Endothelial cell of umbilical vein (primary cell): ENCODE data around the gene MN1. TPM values are rescaled to one million over a fixed set of nuclear protein-coding genes. Genes with fewer than 3 reads are reported as not detected.

ENCODE experiments used
- BruUV-seq: library from RNA; stranded (reverse); fragments of 400-500 nt; replicated peaks from 2 replicates; lab custom pipeline; 2021; lab: Mats Ljungman, UMichigan
- CTCF ChIA-PET: fragments of 300-600, 350-600 bp; sonication (Branson Sonifier 250); formaldehyde crosslinking; loops from one replicate; lab custom pipeline; 2021; ENCODE audit warnings: antibody characterized with exemption, inconsistent platforms; lab: Charles Lee
- POLR2A ChIA-PET: fragments of 300-600, 350-600 bp; sonication (Branson Sonifier 250); formaldehyde crosslinking; loops from one replicate; lab custom pipeline; 2021; ENCODE audit warnings: antibody characterized with exemption, inconsistent platforms; lab: Charles Lee
- DNase-seq: peaks from one replicate; pipeline ENCODE4 v3.0.0-alpha.2; 2011; ENCODE audit warnings: low read depth, low spot score
- FAIRE-seq: peaks from 2 replicates; lab custom pipeline; 2011; peaks lifted over from hg19 to GRCh38; lab: Jason Lieb, UNC
- H2AFZ ChIP-seq: 2 replicates; pipeline ENCODE4 v1.6.0; 2012; ENCODE audit warnings: low read depth, low read length, control low read depth, inconsistent platforms
- H3K27ac ChIP-seq: 2 replicates; pipeline ENCODE4 v1.5.1; 2011; ENCODE audit warnings: low read depth, mild to moderate bottlenecking, control low read depth, low read length, moderate library complexity; ENCODE audit not compliant: insufficient read depth
- H3K27me3 ChIP-seq, 2 experiments: 2 replicates each; pipeline versions ENCODE4 v1.6.0 to v1.6.1; 2011; ENCODE audit warnings: low read length in 2 of 2, mixed read lengths in 1 of 2; ENCODE audit not compliant: control insufficient read depth in 2 of 2, insufficient read depth in 2 of 2
- H3K36me3 ChIP-seq, 2 experiments: 2 replicates in 1 of 2; 3 replicates in 1 of 2; pipeline ENCODE4 v1.5.1; 2011; ENCODE audit warnings: low read length in 2 of 2, mild to moderate bottlenecking in 1 of 2, moderate library complexity in 1 of 2; ENCODE audit not compliant: control insufficient read depth in 2 of 2, insufficient read depth in 2 of 2; ENCODE audit errors: extremely low read depth in 1 of 2
- H3K4me1 ChIP-seq: 3 replicates; pipeline ENCODE4 v1.5.1; 2011; ENCODE audit warnings: mild to moderate bottlenecking, low read length; ENCODE audit not compliant: control insufficient read depth, insufficient read depth; ENCODE audit errors: extremely low read depth
- H3K4me2 ChIP-seq: 2 replicates; pipeline ENCODE4 v1.6.1; 2011; ENCODE audit warnings: low read length, control low read depth, mixed read lengths; ENCODE audit not compliant: insufficient read depth
- H3K4me3 ChIP-seq, 3 experiments: fragments of 200-600 bp in 1 of 3; sonication (generic), shearing (Covaris generic) in 1 of 3; replicated peaks in 1 of 3; 2 replicates each; pipeline ENCODE4 v1.5.1; 2011 to 2016; ENCODE audit warnings: control low read depth in 3 of 3, low read length in 3 of 3, mild to moderate bottlenecking in 2 of 3, inconsistent platforms in 1 of 3, low read depth in 1 of 3, moderate library complexity in 1 of 3; ENCODE audit not compliant: insufficient read depth in 1 of 3
- H3K79me2 ChIP-seq: 2 replicates; pipeline ENCODE4 v1.6.0; 2012; ENCODE audit warnings: low read length, inconsistent platforms; ENCODE audit not compliant: control insufficient read depth, insufficient read depth
- H3K9ac ChIP-seq: replicated peaks from 2 replicates; pipeline ENCODE3; 2011; ENCODE audit warnings: low read length, control low read depth; ENCODE audit not compliant: insufficient read depth; ENCODE audit errors: extremely low read depth
- H3K9me1 ChIP-seq: replicated peaks from 3 replicates; pipeline ENCODE4 v1.6.0; 2011; ENCODE audit warnings: mild to moderate bottlenecking, low read length; ENCODE audit not compliant: control insufficient read depth, insufficient read depth; ENCODE audit errors: extremely low read depth
- H3K9me3 ChIP-seq: replicated peaks from 2 replicates; pipeline ENCODE4 v1.5.1; 2012; ENCODE audit warnings: low read length, inconsistent platforms; ENCODE audit not compliant: control insufficient read depth, insufficient read depth
- H4K20me1 ChIP-seq: replicated peaks from 2 replicates; pipeline ENCODE3; 2011; ENCODE audit warnings: mild to moderate bottlenecking, low read length; ENCODE audit not compliant: control insufficient read depth, insufficient read depth; ENCODE audit errors: extremely low read depth
- CTCF ChIP-seq, 2 donors: IDR thresholded peaks; 1 replicate in 1 of 2; 2 replicates in 1 of 2; pipeline ENCODE4 v1.5.1; 2011; ENCODE audit warnings: low read length in 2 of 2, mild to moderate bottlenecking in 2 of 2, moderate library complexity in 2 of 2, control low read depth in 1 of 2, inconsistent platforms in 1 of 2, low read depth in 1 of 2; ENCODE audit not compliant: insufficient read depth in 1 of 2; ENCODE audit errors: extremely low read depth in 1 of 2
- EZH2 ChIP-seq: IDR thresholded peaks from 2 replicates; pipeline ENCODE4 v1.6.1; 2012; ENCODE audit warnings: borderline replicate concordance, low read depth, mild to moderate bottlenecking, moderate library complexity, low read length, inconsistent platforms; ENCODE audit not compliant: severe bottlenecking
- FOS ChIP-seq: IDR thresholded peaks from 2 replicates; pipeline ENCODE4 v1.6.1; 2011; ENCODE audit warnings: mild to moderate bottlenecking, low read length, moderate library complexity, borderline replicate concordance; ENCODE audit not compliant: insufficient read depth
- GATA2 ChIP-seq: IDR thresholded peaks from 2 replicates; pipeline ENCODE4 v1.7.0; 2011; ENCODE audit warnings: low read depth, mild to moderate bottlenecking, moderate library complexity, mixed read lengths, low read length; ENCODE audit not compliant: insufficient read length, insufficient read depth
- JUN ChIP-seq: IDR thresholded peaks from 2 replicates; pipeline ENCODE4 v1.6.1; 2011; ENCODE audit warnings: borderline replicate concordance, low read depth; ENCODE audit not compliant: insufficient read length, insufficient read depth
- MAX ChIP-seq: IDR thresholded peaks from 2 replicates; pipeline ENCODE4 v1.6.1; 2011; ENCODE audit not compliant: insufficient read depth, insufficient read length
- MYC ChIP-seq: IDR thresholded peaks from one replicate; pipeline ENCODE4 v1.6.1; 2011; ENCODE audit warnings: mild to moderate bottlenecking, low read depth, low read length
- POLR2A ChIP-seq: IDR thresholded peaks from 2 replicates; pipeline ENCODE4 v1.6.1; 2012; ENCODE audit warnings: low read depth, mild to moderate bottlenecking, control low read depth, low read length
- POLR2AphosphoS5 ChIP-seq: IDR thresholded peaks from 2 replicates; pipeline ENCODE4 v1.6.1; 2012; ENCODE audit warnings: low read depth, mild to moderate bottlenecking, control low read depth, low read length, moderate library complexity; ENCODE audit not compliant: insufficient read depth
- dilution Hi-C: fragments of 300-500 bp; cut with MboI; formaldehyde crosslinking; loops from one replicate; pipeline ENCODE4 v1.15.0; 2019; ENCODE audit warnings: low sequenced_read_pairs; ENCODE audit not compliant: extremely low pct_ligation_motif_present
- intact Hi-C: fragments of 100-400 bp; cut with micrococcal nuclease; formaldehyde crosslinking; loops from one replicate; pipeline ENCODE4 v1.10.0; 2022
- polyA plus RNA-seq, 4 experiments: library from polyadenylated mRNA; depleted of rRNA in 3 of 4; stranded (reverse) in 3 of 4; unstranded in 1 of 4; fragments of >200 nt; gene quantifications; 2 replicates each; pipeline versions ENCODE4 v1.2.1 to v1.2.3, GENCODE V29; 2011 to 2012; ENCODE audit warnings: missing spikeins in 1 of 4
- total RNA-seq: library from RNA; stranded (reverse); gene quantifications from 2 replicates; pipeline ENCODE4 v1.2.3, GENCODE V29; 2021

MN1 gene
- total and polyA plus RNA-seq, 2 donors (not counting 3 experiments of a cell fraction or from before 2014, with no cell fraction given), result 3.8 to 5.2 TPM

DNA sequence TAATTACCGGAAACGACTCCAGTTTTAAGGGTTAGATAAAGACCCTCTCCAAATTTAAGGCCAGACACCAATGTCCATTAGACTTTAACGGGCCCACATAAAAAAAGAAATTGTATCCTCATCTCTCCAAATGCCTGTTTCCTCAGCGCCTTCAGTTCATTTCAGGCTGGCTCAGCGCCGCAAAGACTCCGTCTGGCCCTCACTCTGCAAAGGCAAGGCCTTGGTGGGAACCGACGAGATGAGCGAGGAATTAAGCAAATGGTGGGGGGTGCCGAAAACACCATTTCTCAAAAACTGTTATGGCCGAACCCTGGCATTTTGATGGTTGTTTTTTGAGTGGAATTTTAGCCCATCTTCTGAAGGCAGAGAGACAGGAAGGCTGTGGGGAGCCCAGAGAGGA lies 15.7 kb downstream of the MN1 start:
- H3K4me2 ChIP-seq, result no peak overlapping the region
- TF ChIP-seq MYC (no peak), MAX (no peak), POLR2A (no peak), POLR2AphosphoS5 (no peak), CTCF (IDR thresholded peaks at IDR 0.05; ENCODE audit: extremely low read depth in 1 of 2, insufficient read depth in 1 of 2, low read depth in 1 of 2, low read length in 2 of 2) (no peak), EZH2 (no peak), JUN (no peak), GATA2 (no peak), FOS (no peak)
- H3K4me1 ChIP-seq, result peaks cover 3% of the 10 kb centered on the region
- H3K79me2 ChIP-seq, result no peaks in the 10 kb centered on the region
- DNase-seq (no peak), FAIRE-seq (no peak)
- no peak overlapping the region for H3K27ac ChIP-seq
- no TSS peak for BruUV-seq
- dilution Hi-C loops, result no loop called here
- H3K4me3 ChIP-seq, result no peak overlapping the region
- H3K36me3 ChIP-seq, result no peaks in the 10 kb centered on the region
- no peaks in the 10 kb centered on the region for H3K9me1 ChIP-seq
- ChIA-PET POLR2A (no interaction called here), CTCF (no interaction called here)
- no peaks in the 10 kb centered on the region for H3K27me3 ChIP-seq
- no peak overlapping the region for H2AFZ ChIP-seq
- intact Hi-C loops, result no loop called here
- no peaks in the 10 kb centered on the region for H3K9me3 ChIP-seq
- no peak overlapping the region for H3K9ac ChIP-seq
- H4K20me1 ChIP-seq, result no peaks in the 10 kb centered on the region
